ENCODE measurements around the gene TECTA. TPM values are rescaled to one million over a fixed set of nuclear protein-coding genes. Genes with fewer than 3 reads are reported as not detected.

The TECTA gene
- polyA plus RNA-seq, 1 of the 3 experiments (the other 2 are of a cell fraction) = 0.58 TPM

DNA sequence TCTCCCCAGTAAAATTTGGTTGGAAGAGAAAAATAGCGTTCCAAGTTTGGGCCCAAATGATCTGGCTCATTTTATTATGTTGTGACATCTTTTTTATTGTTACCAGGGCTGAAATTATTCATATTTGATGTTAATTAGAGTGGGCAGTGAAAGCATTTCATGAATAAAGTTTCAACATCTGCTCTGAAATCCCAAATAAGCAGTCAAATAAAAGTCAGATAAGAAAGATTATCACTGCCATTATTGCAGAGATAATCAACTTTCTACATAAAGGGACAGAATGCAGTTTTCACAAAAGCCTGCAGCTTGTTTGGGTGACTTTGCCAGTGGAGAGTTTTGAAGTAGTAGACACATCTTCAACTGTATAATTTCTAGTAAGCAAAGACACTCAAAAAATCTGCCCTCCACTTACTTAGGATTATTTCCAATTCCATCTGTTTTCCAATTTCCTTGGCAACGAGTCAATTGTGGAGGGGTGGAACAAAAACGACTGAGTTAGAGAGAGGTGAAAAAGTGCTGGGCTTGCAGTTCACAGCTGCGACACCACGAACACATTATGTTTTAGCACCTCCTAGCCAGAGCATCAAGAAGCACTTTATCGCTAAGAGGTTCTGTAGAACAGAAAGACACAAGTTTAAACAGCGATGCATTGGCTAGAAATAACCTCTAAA, 9.0 kb downstream of the TECTA start:
- H3K4me3 ChIP-seq (ENCODE audit: low read depth in 2 of 2, low read length in 1 of 2) = no peak overlapping the region
- no peaks in the 10 kb centered on the region for H3K36me3 ChIP-seq (replicated peaks in 1 of 2; ENCODE audit: control insufficient read depth in 1 of 2, insufficient read depth in 2 of 2, low read length in 1 of 2)
- H3K79me2 ChIP-seq (ENCODE audit: insufficient read depth) = no peaks in the 10 kb centered on the region
- no peaks in the 10 kb centered on the region for H4K20me1 ChIP-seq (ENCODE audit: insufficient read depth)
- H3K9me2 ChIP-seq = no peaks in the 10 kb centered on the region
- ChIA-PET POLR2A (interaction anchor here (1.2 to 1.3 kb wide), 2 partner anchors 85 to 86 kb away, joined by 3 read pairs; partner anchors contain the start of gene TBCEL), CTCF (interaction anchor here (0.9 to 3.4 kb wide), 10 partner anchors 44 to 599 kb away, joined by 3 to 22 read pairs (median 3); partner anchors contain the start of gene GRIK4)
- H3K9ac ChIP-seq = no peak overlapping the region
- H3K4me2 ChIP-seq = no peak overlapping the region
- H2AFZ ChIP-seq (ENCODE audit: low read depth) = no peak overlapping the region
- peak overlapping the region in 1 of 2 experiments; percentile 95; a peak in 2 of 4 replicates for H3K27ac ChIP-seq (ENCODE audit: low read depth in 2 of 2, low read length in 1 of 2)
- DNase-seq = peak; percentile 45
- H3F3A ChIP-seq (replicated peaks; ENCODE audit: insufficient read depth) = no peaks in the 10 kb centered on the region
- H3K9me3 ChIP-seq = no peaks in the 10 kb centered on the region
- H3K4me1 ChIP-seq (ENCODE audit: control insufficient read depth in 1 of 2, insufficient read depth in 2 of 2, low read depth in 1 of 2, low read length in 1 of 2) = peaks cover 0 to 17% of the 10 kb centered on the region in 2 experiments; a peak in 2 of 4 replicates
- H3K27me3 ChIP-seq (ENCODE audit: insufficient read depth) = no peaks in the 10 kb centered on the region
- 26% methylated on average over 7 of the region's 7 CpGs for WGBS (ENCODE audit: low lambda C conversion rate)
- TF ChIP-seq, protein P1, sequence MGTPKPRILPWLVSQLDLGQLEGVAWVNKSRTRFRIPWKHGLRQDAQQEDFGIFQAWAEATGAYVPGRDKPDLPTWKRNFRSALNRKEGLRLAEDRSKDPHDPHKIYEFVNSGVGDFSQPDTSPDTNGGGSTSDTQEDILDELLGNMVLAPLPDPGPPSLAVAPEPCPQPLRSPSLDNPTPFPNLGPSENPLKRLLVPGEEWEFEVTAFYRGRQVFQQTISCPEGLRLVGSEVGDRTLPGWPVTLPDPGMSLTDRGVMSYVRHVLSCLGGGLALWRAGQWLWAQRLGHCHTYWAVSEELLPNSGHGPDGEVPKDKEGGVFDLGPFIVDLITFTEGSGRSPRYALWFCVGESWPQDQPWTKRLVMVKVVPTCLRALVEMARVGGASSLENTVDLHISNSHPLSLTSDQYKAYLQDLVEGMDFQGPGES (IDR thresholded peaks at IDR 0.05; ENCODE audit: low read depth, low read length) = no peak
- TF ChIP-seq EP300 (IDR thresholded peaks at IDR 0.05; ENCODE audit: borderline replicate concordance in 1 of 2, low read depth in 1 of 2, low read length in 1 of 2) (peak in 1 of 2 experiments; percentile 81; a peak in 2 of 4 replicates), TEAD4 (IDR thresholded peaks at IDR 0.05; ENCODE audit: borderline replicate concordance, insufficient read depth) (0 out of 2 replicates have a peak, but pooled peaks have one; percentile 11), JUND (IDR thresholded peaks at IDR 0.05) (no peak), USF1 (IDR thresholded peaks at IDR 0.05; ENCODE audit: borderline replicate concordance, low read depth) (no peak), CHD2 (IDR thresholded peaks at IDR 0.05; ENCODE audit: low read length, partially characterized antibody) (peak; percentile 36), MXI1 (IDR thresholded peaks at IDR 0.05; ENCODE audit: low read depth, low read length) (peak; percentile 50), RCOR1 (IDR thresholded peaks at IDR 0.05; ENCODE audit: low read length) (peak; percentile 84), GATA2 (CRISPR knock-in tag; IDR thresholded peaks at IDR 0.05) (peak; percentile 84), NRF1 (IDR thresholded peaks at IDR 0.05; ENCODE audit: low read depth, low read length) (no peak)
- TF ChIP-seq, protein P2, sequence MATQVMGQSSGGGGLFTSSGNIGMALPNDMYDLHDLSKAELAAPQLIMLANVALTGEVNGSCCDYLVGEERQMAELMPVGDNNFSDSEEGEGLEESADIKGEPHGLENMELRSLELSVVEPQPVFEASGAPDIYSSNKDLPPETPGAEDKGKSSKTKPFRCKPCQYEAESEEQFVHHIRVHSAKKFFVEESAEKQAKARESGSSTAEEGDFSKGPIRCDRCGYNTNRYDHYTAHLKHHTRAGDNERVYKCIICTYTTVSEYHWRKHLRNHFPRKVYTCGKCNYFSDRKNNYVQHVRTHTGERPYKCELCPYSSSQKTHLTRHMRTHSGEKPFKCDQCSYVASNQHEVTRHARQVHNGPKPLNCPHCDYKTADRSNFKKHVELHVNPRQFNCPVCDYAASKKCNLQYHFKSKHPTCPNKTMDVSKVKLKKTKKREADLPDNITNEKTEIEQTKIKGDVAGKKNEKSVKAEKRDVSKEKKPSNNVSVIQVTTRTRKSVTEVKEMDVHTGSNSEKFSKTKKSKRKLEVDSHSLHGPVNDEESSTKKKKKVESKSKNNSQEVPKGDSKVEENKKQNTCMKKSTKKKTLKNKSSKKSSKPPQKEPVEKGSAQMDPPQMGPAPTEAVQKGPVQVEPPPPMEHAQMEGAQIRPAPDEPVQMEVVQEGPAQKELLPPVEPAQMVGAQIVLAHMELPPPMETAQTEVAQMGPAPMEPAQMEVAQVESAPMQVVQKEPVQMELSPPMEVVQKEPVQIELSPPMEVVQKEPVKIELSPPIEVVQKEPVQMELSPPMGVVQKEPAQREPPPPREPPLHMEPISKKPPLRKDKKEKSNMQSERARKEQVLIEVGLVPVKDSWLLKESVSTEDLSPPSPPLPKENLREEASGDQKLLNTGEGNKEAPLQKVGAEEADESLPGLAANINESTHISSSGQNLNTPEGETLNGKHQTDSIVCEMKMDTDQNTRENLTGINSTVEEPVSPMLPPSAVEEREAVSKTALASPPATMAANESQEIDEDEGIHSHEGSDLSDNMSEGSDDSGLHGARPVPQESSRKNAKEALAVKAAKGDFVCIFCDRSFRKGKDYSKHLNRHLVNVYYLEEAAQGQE (IDR thresholded peaks at IDR 0.05; ENCODE audit: low read depth, low read length) = no peak
